Activated CD4-positive, alpha-beta T cell treated with anti-CD3 and anti-CD28 coated beads for 36 hours (primary cell): ENCODE results near the gene DUSP15. TPM values are rescaled to one million over a fixed set of nuclear protein-coding genes. Genes with fewer than 3 reads are reported as not detected.

Source experiments
- ATAC-seq: fragments of 200-7000 bp; cut with Tn5 transposase; one replicate; pipeline ENCODE4 v1.10.0; 2021; ENCODE audit warnings: mild to moderate bottlenecking, moderate library complexity
- CTCF ChIA-PET: fragments of 350-600 bp; sonication (Branson Sonifier 250); formaldehyde crosslinking; loops from one replicate; lab custom pipeline; 2021; ENCODE audit warnings: antibody characterized with exemption; lab: Charles Lee
- POLR2A ChIA-PET: fragments of 350-600 bp; sonication (Branson Sonifier 250); formaldehyde crosslinking; loops from one replicate; lab custom pipeline; 2021; ENCODE audit warnings: antibody characterized with exemption, inconsistent platforms; lab: Charles Lee
- DNase-seq: peaks from one replicate; pipeline ENCODE4 v3.0.0-alpha.2; 2020
- H3K27ac Mint-ChIP-seq: one replicate; pipeline ENCODE4 v1.8.0; 2021; ENCODE audit warnings: mixed read lengths
- H3K27me3 Mint-ChIP-seq: one replicate; pipeline ENCODE4 v1.8.0; 2021; ENCODE audit warnings: mixed read lengths
- H3K36me3 Mint-ChIP-seq: one replicate; pipeline ENCODE4 v1.8.0; 2021; ENCODE audit warnings: low read depth, mixed read lengths
- H3K4me1 Mint-ChIP-seq: one replicate; pipeline ENCODE4 v1.8.0; 2021; ENCODE audit warnings: mixed read lengths
- H3K4me3 Mint-ChIP-seq: one replicate; pipeline ENCODE4 v1.8.0; 2021; ENCODE audit warnings: mild to moderate bottlenecking, moderate library complexity, mixed read lengths
- H3K9me3 Mint-ChIP-seq: one replicate; pipeline ENCODE4 v1.8.0; 2021; ENCODE audit warnings: low read depth, mixed read lengths
- intact Hi-C, 2 experiments: fragments of 100-400 bp; cut with DNase I in 1 of 2; cut with micrococcal nuclease in 1 of 2; formaldehyde crosslinking; loops; one replicate each; pipeline versions ENCODE4 v1.14.2 to v1.15.1; 2022 to 2024; cut with DNase I, micrococcal nuclease
- total RNA-seq, 2 experiments: library from RNA; stranded (reverse); gene quantifications; one replicate each; pipeline ENCODE4 v1.2.3, GENCODE V29; 2021

Gene DUSP15
- total RNA-seq, 2 experiments from 2014 or later, result not detected

DNA sequence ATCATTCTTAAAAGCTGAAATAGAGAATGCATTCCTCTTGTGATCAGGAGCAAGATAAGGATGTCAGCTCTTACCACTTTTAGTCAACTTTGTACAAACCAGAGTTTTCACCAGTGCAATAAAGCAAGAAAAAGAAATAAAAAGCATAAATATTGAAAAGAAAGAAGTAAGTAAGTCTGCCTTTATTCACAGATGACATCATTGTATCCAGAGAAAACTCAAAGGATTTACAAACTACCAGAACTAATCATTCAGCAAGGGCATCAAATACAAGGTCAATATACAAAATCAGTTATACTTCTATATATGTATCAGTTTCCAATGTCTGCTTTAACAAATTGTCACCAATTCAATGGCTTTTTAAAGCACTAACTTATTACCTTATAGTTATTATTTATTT lies 13.5 kb upstream of the DUSP15 start:
- ATAC-seq (no peak), DNase-seq (no peak)
- H3K27me3 Mint-ChIP-seq, result no peaks in the 10 kb centered on the region
- peaks cover 8% of the 10 kb centered on the region for H3K4me1 Mint-ChIP-seq
- intact Hi-C loops, result no loop called here
- H3K9me3 Mint-ChIP-seq, result no peaks in the 10 kb centered on the region
- ChIA-PET CTCF (no interaction called here), POLR2A (no interaction called here)
- no peaks in the 10 kb centered on the region for H3K36me3 Mint-ChIP-seq
- H3K27ac Mint-ChIP-seq, result no peak overlapping the region
- no peak overlapping the region for H3K4me3 Mint-ChIP-seq

DNA sequence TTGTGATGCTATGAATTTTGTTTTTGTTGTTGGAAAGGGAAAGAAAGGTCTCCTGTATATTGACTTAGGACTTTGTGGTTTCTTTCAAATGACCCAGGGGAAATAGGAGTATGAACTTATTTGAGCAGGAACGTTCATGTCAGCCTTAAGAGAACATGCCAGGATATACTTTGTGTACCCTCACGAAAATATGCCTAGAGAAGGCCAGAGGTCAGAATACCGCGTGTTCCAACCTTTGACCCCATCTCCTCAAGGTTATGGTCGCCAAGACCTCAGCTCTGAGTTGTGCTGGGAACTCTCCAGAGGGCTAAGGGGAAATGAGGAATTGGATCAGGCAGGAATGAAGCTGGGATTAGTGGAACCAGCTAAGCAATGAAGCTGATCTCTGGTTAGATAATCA lies 11.6 kb upstream of the DUSP15 start:
- no peaks in the 10 kb centered on the region for H3K36me3 Mint-ChIP-seq
- CTCF ChIA-PET, result interaction anchor here (0.6 kb wide), 1 partner anchor 63 kb away, joined by 3 read pairs; no protein-coding TSS in a partner anchor
- H3K27me3 Mint-ChIP-seq, result no peaks in the 10 kb centered on the region
- intact Hi-C loops, result no loop called here
- peaks cover 8% of the 10 kb centered on the region for H3K4me1 Mint-ChIP-seq
- H3K27ac Mint-ChIP-seq, result no peak overlapping the region
- DNase-seq (no peak), ATAC-seq (no peak)
- POLR2A ChIA-PET, result no interaction called here
- no peaks in the 10 kb centered on the region for H3K9me3 Mint-ChIP-seq
- H3K4me3 Mint-ChIP-seq, result no peak overlapping the region

DNA sequence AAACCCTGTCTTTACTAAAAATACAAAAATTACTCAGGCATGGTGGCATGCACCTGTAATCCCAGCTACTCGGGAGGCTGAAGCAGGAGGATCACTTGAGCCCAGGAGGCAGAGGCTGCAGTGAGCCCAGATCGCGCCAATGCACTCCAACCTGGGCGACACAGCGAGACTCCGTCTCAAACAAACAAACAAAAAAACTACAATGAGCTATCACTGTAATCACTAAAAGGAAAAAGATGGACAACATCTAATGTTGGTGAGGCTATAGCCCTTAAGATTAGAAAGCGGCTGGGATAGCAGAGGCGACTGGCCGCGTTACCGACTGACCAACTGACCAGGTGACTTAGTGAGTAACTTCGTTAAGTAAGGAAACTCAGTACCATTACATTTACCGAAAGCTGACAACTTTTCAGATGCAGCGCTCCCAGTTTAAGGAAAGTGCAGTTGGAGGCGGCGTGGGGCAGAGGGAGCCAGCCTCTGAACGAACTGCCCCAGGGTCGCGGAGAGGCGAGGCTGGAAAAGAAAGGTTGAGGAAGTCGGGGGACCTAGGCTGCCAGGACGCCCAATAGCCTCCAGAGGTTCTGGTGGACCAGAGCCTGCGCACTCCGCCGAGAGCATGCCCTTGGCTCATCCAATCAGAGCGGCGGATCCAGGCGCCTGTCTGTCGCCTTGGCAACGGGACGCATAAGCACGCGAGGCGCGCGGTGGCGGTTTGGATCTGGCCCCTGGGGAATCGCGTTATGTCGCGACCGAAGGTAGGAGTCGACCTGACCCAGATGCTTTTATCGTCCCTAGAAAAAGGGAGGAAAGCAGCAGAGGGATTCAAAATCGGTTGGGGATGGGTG lies 9.0 kb upstream of the DUSP15 start:
- H3K36me3 Mint-ChIP-seq, result no peaks in the 10 kb centered on the region
- H3K27me3 Mint-ChIP-seq, result no peaks in the 10 kb centered on the region
- CTCF ChIA-PET, result interaction anchor here (0.6 to 3.2 kb wide), 8 partner anchors 16 to 533 kb away, joined by 3 to 17 read pairs (median 4); partner anchors contain the start of gene PDRG1
- intact Hi-C loops, result loop anchor here in 1 of 2 experiments (1.0 to 2.0 kb wide), 2 partner anchors 328 to 479 kb away; partner anchors contain the start of genes ASXL1, PLAGL2 and POFUT1
- H3K9me3 Mint-ChIP-seq, result no peaks in the 10 kb centered on the region
- ATAC-seq (peak; percentile 94), DNase-seq (peak; percentile 90)
- H3K4me3 Mint-ChIP-seq, result peak overlapping the region; percentile 84
- POLR2A ChIA-PET, result interaction anchor here (0.6 to 1.4 kb wide), 4 partner anchors 13 to 217 kb away, joined by 3 to 4 read pairs (median 3); no protein-coding TSS in a partner anchor
- H3K27ac Mint-ChIP-seq, result peak overlapping the region; percentile 45
- H3K4me1 Mint-ChIP-seq, result peaks cover 8% of the 10 kb centered on the region

DNA sequence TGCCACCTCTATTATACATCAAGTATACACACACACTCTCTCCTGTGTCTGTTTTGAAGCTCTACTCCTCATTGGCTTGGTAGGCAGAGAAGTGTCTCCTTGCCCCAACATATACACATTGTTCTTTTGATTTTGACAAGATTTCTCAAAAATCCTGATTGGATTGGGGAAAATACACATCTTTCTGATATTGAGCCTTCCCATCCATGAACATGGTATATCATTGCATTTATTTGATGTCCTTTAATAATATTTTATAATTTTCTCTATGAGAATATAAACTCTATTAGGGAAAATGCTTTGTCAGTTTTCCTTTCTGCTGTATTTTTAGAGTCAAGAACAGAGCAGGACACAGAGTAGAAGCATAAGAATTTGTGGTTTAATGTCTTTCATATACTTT lies 7.4 kb upstream of the DUSP15 start:
- Mint-ChIP-seq H3K4me1 (peaks cover 8% of the 10 kb centered on the region), H3K27ac (no peak overlapping the region), H3K27me3 (peaks cover under 1% of the 10 kb centered on the region), H3K4me3 (no peak overlapping the region), H3K9me3 (no peaks in the 10 kb centered on the region), H3K36me3 (no peaks in the 10 kb centered on the region)
- ChIA-PET CTCF (interaction anchor here (1.4 kb wide), 1 partner anchor 25 kb away, joined by 4 read pairs; no protein-coding TSS in a partner anchor), POLR2A (no interaction called here)
- DNase-seq (no peak), ATAC-seq (no peak)
- intact Hi-C loops, result loop anchor here in 1 of 2 experiments (2.0 kb wide), 1 partner anchor 481 kb away; the partner anchor contains the start of gene ASXL1

DNA sequence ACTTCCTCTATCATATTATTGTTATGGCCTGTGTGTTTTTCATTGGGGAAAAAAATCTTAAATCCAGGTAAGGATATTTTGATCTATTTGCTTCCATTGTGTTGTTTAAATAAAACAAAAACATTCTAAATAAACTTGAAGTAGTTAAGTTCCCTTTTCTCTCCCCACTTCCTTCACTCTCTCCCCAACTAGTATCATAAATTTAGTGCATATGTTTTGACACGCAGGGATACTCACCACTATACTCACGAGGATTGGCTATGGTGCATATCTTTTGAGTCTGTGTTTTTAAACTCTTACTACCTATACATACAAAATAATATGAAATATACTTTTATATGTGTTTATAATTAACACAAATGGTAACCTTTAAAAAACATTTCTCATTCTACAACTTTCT lies 5.3 kb upstream of the DUSP15 start:
- ATAC-seq (no peak), DNase-seq (no peak)
- intact Hi-C loops, result no loop called here
- no peak overlapping the region for H3K27ac Mint-ChIP-seq
- peaks cover 12% of the 10 kb centered on the region for H3K4me1 Mint-ChIP-seq
- no peak overlapping the region for H3K4me3 Mint-ChIP-seq
- ChIA-PET POLR2A (no interaction called here), CTCF (no interaction called here)
- H3K9me3 Mint-ChIP-seq, result no peaks in the 10 kb centered on the region
- no peaks in the 10 kb centered on the region for H3K36me3 Mint-ChIP-seq
- peaks cover 15% of the 10 kb centered on the region for H3K27me3 Mint-ChIP-seq

DNA sequence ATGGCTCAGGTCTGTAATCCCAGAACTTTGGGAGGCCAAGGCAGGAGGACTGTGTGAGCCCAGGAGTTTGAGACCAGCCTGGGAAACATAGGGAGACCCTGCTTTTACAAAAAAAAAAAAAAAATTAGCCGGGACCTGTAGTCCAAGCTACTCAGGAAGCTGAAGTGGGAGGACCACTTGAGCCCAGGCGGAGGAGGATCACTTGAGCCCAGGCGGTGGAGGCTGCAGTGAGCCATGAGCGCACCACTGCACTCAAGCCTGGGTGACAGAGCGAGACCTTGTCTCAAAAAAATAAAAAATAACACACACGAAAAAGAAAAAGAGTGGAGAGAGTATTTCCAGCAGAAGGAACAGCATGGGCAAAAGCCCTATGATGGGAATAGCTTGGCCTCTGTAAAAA lies 2.1 kb upstream of the DUSP15 start:
- H3K4me1 Mint-ChIP-seq, result peaks cover 7% of the 10 kb centered on the region
- H3K4me3 Mint-ChIP-seq, result no peak overlapping the region
- ChIA-PET POLR2A (interaction anchor here (0.6 to 0.7 kb wide), 3 partner anchors 56 to 928 kb away, joined by 3 read pairs; no protein-coding TSS in a partner anchor), CTCF (interaction anchor here (1.0 to 2.8 kb wide), 8 partner anchors 12 to 159 kb away, joined by 3 to 10 read pairs (median 6); partner anchors contain the start of gene PDRG1)
- peaks cover 28% of the 10 kb centered on the region for H3K27me3 Mint-ChIP-seq
- no peak overlapping the region for H3K27ac Mint-ChIP-seq
- no peaks in the 10 kb centered on the region for H3K36me3 Mint-ChIP-seq
- no peak for ATAC-seq
- no peak for DNase-seq
- H3K9me3 Mint-ChIP-seq, result no peaks in the 10 kb centered on the region
- intact Hi-C loops, result no loop called here

DNA sequence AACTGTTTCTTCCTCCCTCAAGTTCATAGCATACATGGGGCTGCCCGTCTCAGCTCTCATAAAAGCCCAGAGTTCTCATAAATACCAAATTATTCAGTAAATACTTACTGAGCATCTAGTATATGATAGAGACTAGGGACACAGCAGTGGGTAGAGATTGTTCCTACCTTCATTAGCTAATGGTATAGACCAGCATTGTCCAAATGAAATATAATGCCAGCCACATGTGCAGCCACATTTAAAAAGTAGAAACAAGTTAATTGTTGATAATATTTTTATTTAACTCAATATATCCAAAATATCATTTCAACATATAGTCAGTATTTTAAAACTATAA lies 1.3 kb upstream of the DUSP15 start:
- ATAC-seq, result no peak
- no peaks in the 10 kb centered on the region for H3K9me3 Mint-ChIP-seq
- no peaks in the 10 kb centered on the region for H3K36me3 Mint-ChIP-seq
- intact Hi-C loops, result no loop called here
- ChIA-PET CTCF (interaction anchor here (0.8 to 2.8 kb wide), 7 partner anchors 11 to 237 kb away, joined by 3 to 9 read pairs (median 3); no protein-coding TSS in a partner anchor), POLR2A (no interaction called here)
- H3K27me3 Mint-ChIP-seq, result peaks cover 30% of the 10 kb centered on the region
- peaks cover 7% of the 10 kb centered on the region for H3K4me1 Mint-ChIP-seq
- no peak overlapping the region for H3K27ac Mint-ChIP-seq
- no peak overlapping the region for H3K4me3 Mint-ChIP-seq
- DNase-seq, result no peak

DNA sequence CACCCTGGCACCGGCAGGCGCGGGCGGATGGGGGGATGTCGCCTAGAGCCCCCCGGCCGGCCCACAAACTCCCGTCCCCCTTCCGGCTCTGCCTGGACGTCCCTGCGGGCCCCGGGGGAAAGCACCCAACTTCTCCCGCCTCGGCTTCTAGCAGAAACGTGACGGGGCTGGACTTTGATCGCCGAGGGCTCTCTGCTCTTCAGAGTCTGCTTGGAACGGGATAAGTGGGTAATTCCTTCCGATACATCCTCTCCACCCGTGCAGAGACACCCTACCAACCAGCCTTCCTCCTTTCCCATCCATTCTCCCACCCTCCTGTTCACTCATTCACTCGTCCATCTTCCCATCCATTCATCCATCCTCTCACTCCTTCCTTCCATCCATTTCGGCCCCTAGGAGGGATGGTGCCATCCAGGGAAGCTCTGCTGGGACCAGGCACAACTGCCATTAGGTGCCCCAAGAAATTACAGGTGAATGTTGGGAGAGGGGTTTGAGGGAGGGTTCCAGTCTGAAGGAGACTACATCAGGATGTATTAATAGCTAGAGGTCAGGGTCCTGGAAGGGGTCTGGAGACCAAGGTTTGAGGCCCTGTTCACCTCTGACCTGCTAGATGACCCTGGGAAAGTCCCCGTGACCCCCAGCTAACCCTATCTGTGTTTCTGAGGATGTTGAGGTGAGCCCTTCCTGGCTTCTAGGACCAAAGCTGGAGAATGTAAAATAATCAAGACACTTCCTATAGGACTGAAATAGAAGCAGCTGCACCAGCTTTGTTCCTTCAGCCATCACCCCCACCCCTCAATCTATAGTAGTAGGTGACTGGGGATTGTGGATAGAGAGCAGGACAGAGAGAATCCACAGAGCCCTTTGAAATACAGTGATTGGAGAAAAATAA lies 645 bp upstream of the DUSP15 start:
- DNase-seq (no peak), ATAC-seq (no peak)
- Mint-ChIP-seq H3K36me3 (no peaks in the 10 kb centered on the region), H3K4me3 (peak overlapping the region; percentile 18), H3K9me3 (no peaks in the 10 kb centered on the region), H3K27ac (peak overlapping the region; percentile 23), H3K27me3 (peaks cover 30% of the 10 kb centered on the region), H3K4me1 (peaks cover 7% of the 10 kb centered on the region)
- ChIA-PET CTCF (interaction anchor here (0.5 to 2.8 kb wide), 7 partner anchors 16 to 236 kb away, joined by 3 to 9 read pairs (median 3); no protein-coding TSS in a partner anchor), POLR2A (no interaction called here)
- intact Hi-C loops, result no loop called here

DNA sequence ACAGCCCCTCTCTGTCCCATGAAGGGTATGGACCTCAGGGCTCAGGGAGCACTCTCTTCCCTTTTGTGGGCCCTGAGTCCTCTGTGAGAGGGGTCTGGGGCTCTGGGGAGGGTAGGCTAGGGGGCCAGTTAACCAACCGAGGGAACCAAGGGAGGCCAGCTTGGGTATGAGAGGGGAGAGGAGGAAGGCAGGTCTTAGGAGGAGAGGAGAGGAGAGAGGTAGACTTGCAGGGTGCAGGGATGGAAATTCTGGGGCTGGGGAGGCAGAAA lies 720 bp downstream of the DUSP15 start:
- H3K4me1 Mint-ChIP-seq, result peaks cover 7% of the 10 kb centered on the region
- POLR2A ChIA-PET, result interaction anchor here (0.6 kb wide), 1 partner anchor 238 kb away, joined by 3 read pairs; no protein-coding TSS in a partner anchor
- intact Hi-C loops, result no loop called here
- H3K4me3 Mint-ChIP-seq, result peak overlapping the region; percentile 62
- no peaks in the 10 kb centered on the region for H3K9me3 Mint-ChIP-seq
- H3K27me3 Mint-ChIP-seq, result peaks cover 30% of the 10 kb centered on the region
- H3K36me3 Mint-ChIP-seq, result no peaks in the 10 kb centered on the region
- no peak for DNase-seq
- CTCF ChIA-PET, result interaction anchor here (0.5 to 2.0 kb wide), 2 partner anchors 17 to 783 kb away, joined by 3 to 7 read pairs; no protein-coding TSS in a partner anchor
- H3K27ac Mint-ChIP-seq, result no peak overlapping the region
- no peak for ATAC-seq

DNA sequence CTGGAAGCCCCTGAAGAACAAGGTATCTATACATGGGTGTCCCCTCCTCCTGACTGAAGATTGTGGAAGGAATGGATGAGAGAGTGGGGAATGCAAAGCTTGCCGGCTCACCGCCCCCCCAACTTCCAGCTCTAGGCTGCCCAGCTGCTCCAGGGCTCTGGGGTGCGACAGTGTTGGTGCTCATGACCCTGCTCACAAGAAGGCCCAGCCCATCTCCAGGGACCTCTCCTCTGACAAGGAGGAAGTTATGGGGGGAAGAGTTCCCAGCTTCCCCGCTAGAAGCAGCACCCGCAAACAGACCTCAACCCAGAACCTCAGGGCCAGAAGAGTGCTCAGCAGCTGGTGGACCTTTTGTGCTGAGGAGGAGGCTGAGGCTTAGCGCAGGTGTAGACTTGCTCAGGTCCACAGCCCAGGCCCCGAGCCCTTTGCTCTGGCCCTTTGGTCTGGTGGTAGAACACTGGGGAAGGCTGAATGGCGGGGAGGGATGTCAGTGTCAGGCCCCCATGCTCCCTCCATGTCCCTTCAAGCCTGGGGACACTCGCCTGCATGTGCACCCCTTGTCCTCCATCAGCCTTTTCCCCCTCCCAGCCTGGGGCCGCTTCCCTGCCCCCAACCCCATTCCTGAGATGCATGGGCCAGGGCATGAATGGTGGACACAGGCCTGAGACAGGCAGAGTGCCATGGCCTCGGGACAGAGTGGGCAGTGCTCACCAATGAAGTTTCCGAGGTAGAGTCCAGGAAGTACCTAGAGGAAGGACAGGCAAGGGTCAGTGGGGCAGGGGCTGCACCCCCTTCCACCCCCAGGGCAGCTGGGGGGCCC lies 1.3 kb downstream of the DUSP15 start:
- peaks cover 7% of the 10 kb centered on the region for H3K4me1 Mint-ChIP-seq
- POLR2A ChIA-PET, result no interaction called here
- no peaks in the 10 kb centered on the region for H3K9me3 Mint-ChIP-seq
- H3K27me3 Mint-ChIP-seq, result peaks cover 30% of the 10 kb centered on the region
- no peak for DNase-seq
- no peak overlapping the region for H3K27ac Mint-ChIP-seq
- intact Hi-C loops, result no loop called here
- no peaks in the 10 kb centered on the region for H3K36me3 Mint-ChIP-seq
- peak overlapping the region; percentile 62 for H3K4me3 Mint-ChIP-seq
- no peak for ATAC-seq
- CTCF ChIA-PET, result interaction anchor here (2.0 kb wide), 1 partner anchor 16 kb away, joined by 7 read pairs; no protein-coding TSS in a partner anchor
